HG03558 (cell line): ENCODE results near the gene FMOD.
"Not testable (repeated sequence)": the region's sequence is repeated elsewhere in the genome, so short reads cannot be mapped to it uniquely, and the experiment has no call there.

Experiments
- ATAC-seq: cut with Tn5 transposase; IDR thresholded peaks from one replicate; pipeline ENCODE4 v1.9.1; 2021; ENCODE audit warnings: moderate number of reproducible peaks; ENCODE audit not compliant: unreplicated experiment; ENCODE audit errors: extremely low read depth

FMOD gene

DNA sequence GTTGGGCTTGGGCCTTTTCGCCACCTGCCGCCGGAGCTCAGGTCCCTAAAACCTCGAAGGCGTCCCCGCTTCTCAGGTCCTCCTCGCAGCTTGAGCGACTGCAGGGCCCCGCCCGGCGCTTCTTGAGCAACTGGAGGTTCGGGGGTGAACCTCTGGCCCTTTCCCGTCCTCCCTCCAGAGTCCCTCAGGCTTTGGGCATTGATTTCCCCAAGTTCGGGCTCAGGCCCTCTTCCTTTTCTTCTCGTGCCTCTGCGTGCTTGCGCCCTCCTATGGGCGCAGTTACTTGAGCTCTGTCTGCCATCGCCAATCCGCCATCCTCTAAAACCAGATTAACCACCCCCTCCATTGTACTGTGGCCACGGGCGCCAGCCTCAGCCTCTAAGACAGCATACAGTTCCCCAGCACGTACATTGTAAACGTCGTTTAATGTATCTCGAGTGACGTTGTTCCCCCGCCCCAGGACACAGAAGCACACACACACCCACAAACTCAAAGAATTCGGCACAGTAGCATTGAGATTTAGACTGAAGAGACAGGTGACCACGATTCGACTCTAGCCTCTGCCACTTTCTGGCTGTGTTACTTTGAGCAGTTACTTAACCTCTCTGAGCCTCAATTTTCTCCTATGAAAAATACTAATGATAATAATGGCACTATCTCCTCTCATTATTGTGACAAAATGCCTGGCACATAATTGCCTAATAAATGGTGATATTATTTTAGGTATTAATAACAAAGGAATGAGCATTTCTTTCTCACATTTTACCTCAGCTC lies 23.1 kb downstream of the FMOD start:
- peak; percentile 7 for ATAC-seq

DNA sequence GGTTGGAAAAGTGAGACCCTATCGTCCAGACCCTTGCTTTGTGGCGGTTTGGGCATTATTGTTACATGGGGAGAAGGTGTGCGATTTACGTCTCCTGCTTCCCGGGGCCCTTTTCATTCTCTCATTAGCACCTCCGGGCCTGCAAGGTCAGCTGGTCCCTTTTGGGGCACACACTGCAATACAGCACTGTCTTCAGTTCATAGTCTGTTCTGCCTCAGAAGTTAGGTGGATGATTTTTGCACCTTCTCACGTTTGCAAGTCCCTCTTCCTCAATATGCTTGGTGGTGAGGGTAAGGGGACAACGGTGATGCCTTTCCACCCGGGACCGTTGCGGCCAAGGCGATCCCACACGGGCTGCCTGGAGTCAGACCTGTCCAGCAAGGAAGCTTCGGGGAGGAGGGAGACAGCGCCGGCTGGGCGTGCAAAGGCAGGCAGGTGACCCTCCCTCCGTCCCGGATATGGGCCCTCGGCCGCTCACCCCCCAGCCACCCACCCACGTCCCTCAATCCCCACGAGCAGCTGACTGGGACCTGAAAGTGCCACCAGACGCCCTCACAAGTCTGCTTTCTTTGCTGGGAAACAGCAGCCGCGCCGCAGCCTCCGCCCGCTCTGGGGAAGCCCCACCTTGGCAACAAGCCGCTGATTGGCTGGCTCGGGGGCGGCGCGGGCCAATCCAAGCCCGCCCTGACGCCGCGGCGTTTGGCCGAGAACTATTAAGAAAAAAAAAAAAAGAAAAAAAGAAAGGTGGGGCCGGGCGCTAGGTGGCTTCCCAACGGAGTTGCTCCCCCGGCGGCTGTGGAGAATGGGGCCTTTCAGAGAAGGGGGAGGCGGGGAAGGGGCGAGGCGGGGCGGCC lies 23.9 kb downstream of the FMOD start:
- peak; percentile 30 for ATAC-seq

DNA sequence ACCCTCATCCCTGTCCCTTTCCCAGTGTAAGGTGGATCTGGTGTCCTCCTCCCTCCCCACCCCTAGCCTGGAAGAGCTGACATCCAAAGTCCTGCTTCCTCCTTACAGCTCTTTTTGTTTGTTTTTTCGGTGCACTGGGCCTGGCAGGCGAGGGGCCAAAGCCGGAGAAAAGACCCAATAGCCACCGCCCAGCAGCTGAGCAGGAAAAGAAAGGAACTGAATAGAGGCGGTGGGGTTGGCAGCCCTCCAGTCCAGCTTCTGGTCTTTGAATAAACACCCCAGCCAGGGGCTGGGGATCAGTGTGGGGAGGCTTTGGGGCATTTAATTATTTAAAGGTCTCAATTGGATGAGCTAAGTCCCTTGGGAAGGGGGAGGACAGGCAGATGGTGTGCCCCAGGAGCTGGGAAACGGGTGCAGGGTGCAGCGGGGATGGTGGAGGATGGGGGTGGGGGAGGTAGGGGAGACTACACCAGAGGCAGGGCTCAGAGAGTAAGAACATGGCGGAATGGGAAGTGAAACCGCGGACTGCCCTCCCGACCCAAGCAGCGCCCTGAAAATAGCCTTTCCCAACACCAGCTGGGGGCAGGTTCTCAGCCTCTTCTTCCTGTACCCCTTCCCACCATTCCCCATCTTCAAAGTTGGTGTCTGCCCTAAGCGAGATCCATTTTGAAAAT lies 25.4 kb downstream of the FMOD start:
- no peak for ATAC-seq

DNA sequence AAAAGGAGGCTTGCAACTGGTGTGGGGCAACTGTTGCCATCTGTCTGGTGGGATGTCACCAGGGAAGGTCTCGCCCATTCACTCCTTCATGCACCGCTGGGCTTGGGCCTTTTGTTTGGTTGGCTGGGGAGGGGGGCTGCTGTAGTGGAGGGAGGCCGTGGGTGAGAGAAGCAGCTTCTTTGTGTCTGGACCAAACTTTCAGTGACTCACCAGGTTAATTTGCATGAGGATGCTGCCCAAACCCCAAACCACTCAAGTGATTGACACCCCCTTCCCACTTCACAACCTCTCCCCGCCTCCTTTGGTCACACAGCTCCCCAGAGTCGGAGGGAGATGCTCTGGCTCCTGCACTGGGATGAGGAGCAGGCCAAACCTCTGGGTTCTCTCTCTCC lies 25.9 kb downstream of the FMOD start:
- ATAC-seq: no peak

DNA sequence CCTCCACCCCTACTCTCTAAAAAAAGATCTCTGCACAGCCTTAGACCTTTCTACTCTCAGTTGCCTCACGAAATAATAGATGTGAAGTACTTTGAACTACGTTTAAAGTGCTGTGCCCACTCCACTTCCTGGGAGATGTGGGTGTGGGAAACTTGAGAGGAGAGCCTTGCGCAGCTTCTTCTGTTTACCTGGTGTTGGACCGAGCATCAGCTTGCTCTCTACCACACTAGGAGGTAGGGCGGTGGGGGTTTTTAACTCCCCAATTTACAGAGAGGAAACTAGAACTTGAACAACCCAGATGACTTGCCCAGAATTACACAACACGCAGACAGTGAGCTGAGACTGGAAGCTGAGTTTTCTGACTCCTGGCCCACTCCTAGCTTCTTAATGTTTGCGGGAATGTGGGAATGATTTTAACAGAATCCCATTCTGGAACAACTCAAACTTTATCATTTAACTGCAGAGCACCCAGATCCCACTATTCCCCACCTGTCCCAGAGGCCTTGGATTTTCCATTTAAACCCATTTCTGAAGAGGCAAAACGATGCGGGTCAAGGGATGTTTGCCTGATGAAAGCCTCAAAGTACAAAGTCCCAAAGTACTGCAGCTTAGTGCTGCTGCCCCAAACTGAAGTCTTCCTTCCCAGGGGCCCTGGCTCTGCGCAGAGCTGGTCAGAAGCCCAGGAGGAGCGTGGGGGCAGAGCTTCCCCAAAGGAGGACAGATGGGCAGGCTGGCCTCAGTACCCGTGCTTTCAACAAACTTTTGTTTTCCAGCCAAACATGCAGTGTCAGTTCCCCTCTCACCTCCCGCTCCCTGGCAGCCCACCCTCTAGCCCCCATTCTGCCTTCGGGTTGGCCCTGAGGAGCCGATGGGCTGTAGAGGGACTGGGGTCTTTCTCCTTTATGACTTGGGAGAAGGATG lies 26.6 kb downstream of the FMOD start:
- ATAC-seq: no peak

DNA sequence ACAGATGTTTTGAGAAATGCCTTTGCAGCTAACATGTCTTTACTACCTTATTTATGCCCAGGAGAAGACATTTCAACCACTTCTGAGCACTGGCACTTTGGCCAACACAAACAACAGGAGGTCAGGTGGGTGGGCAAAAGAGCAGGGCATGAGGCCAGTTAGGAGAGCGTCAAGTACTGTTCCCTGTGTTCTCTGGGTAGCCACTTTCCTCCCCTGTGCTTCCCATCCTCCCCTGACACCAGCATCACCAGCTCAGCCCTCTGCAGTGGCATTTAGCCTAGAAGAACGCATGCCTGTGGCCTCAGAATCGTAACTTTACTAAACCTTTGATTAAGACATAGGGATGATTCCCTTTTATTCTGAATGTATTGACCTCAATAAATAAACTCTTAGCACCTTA lies 27.3 kb downstream of the FMOD start:
- no peak for ATAC-seq

DNA sequence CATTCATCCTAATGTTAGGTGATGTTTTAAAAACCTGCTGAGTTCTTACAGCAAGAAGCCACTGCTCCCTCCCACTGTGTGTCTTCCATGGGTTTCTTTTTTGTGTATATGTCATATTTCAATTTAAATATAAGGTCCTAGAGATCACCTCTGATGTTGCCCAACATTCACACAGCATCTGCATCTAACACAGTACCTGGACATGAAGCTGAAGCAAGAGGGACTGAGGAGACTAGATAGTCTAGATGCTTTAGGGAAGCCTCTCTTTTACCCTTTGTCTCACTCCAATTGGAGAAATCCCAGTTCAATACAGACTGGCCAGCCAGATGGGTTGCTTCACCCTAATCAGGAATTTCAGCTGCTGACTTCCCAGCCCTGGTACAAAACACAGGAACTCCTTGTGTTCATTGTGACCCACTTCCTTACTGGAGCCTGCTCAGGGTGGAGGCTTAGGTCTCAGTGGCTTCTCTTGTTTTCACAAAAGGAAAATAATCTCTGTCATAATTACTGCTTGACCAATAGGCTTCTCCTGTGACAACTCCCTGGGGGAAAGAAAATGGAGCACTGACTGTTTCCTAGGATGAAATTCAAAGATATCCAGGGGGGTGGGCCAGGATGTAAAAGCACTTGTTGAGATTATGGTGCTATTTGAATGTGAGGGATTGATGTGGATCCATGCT lies 28.3 kb downstream of the FMOD start:
- no peak for ATAC-seq

DNA sequence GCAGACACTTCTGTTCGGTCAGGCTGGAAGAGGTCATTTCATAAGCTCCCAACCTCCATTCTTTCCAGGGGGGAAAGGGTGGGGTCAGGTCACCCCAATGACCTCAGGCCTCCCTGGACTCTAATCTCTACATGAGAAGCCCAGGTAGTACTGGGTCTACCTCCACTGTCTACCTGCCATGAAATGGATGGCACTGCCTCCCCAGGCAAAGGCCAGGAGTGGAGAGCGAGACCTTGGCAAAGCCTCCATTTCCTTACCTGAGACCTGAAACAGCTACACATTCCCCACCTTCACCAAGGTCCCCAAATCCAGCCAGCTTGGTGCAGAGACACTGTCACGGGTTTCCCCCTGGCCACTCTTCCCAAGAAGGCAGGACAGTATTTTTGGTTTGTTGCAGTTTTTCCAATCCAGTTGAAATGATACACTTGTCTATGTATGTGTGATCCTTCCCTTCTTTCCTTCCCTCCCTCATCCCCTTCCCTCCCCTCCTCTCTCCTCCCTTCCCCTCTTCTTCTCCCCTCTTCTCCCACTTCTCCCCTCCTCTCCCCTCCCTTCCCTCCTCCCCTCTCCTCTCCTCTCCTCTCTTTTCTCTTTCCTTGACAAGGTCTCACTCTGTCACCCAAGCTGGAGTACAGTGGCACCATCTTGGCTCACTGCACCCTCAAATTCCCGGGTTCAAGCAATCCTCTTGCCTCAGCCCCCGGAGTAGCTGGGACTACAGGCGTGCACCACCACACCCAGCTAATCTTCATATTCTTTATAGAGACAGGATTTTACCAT lies 29.5 kb downstream of the FMOD start:
- no peak for ATAC-seq

DNA sequence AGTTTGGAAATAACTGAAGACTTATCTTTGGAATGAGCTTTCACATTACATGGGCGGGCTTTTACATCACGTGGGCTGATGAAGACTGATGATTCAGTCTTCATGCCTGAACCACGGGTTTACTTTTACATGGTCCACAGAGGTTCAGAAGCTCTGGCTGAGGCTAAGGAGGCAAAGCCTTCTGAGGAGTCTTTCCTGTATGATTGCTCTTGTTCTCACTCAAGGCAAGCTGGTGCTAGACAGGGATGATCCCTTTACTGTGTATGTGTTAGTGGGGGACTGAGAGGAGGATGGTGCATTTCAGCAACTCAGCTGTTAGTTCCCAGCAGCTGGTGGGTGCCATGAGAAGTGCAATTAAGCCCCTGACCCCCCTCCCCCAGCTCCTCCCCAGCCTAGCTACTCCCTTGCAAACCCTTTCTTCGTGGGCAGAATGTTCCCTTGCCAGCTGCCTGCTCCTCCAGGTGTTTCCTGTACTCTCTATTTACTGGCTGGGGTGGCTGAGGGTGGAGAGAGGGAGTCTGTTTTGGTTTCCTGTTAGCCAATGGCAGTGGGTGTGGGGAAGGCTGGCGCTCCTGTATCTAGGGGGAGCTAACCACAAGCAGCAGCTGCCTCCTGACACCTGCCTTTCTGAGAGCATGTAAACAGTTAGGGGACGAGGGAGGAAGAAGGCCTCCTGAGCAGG lies 30.2 kb downstream of the FMOD start:
- peak; percentile 54 for ATAC-seq

DNA sequence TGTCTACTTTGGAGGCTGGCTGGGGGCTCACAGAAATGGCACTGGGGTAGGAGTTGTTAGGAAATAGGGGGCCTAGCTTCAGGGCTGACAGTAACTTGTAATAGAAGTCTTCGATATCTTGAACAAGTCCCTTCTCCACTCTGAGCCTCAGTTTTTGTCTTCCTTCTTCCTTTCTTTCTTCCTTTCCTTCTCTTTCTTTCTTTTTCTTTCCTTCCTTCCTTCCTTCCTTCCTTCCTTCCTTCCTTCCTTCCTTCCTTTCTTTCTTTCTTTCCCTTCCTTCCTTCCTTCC lies 32.7 kb downstream of the FMOD start:
- no peak for ATAC-seq

DNA sequence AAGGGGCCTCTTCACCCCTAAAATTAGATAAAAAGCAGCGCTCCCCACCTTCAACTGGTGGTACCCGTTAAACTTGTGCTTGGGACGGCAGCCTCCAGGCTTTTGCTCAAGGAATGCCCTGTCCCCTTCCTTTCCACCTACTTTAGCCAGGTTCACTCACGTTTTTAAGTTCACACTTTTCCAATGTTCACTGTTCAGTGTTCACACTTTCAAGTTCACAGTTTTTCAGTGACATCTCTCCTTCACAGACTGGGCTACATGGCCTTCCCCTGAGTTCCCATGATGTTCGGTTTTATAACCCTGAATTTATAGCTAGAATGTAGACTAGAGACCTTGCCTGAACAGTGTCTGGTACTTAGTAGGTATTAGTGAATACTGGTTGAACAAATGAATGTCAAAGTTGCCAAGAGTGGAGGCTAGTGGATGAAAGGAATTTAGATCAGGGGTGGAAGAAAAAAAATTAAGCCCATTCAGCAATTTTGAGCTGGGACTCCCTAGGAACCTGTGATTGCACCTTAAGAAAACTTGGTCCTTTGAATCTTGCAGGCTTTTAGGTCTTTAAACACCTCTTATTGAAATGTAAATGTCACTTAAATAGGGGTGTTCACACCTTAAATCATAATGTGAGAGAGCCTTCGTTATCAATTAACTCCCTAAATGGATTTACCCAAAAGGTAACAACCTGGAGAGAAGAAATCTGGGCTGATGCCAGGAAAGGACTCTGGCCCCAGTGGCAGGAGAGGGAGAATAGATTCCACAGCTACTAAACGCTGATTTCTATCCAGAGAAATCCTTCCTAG lies 33.3 kb downstream of the FMOD start:
- no peak for ATAC-seq

DNA sequence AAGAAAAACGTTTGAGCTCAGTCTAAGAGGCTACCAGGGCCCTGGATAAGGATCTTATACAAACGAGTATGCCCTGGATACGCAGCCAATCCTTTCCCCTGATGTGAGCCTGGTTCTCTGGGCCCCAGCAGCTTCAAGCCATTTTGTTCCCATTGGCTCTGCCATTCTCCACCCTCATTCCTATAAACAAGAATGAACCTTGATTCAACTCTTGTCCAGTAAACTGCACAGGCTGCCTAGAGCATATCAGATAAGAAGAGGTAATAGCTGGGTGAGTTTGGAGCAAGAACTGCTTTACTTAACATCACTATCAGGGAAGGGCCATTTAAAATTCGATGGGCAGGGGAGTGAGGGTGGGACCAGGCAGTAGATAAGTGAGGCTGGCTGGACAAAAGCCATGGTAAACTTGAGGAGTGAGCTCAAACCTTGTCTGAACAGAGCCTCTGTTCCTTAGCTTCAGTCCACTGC lies 34.3 kb downstream of the FMOD start:
- no peak for ATAC-seq

DNA sequence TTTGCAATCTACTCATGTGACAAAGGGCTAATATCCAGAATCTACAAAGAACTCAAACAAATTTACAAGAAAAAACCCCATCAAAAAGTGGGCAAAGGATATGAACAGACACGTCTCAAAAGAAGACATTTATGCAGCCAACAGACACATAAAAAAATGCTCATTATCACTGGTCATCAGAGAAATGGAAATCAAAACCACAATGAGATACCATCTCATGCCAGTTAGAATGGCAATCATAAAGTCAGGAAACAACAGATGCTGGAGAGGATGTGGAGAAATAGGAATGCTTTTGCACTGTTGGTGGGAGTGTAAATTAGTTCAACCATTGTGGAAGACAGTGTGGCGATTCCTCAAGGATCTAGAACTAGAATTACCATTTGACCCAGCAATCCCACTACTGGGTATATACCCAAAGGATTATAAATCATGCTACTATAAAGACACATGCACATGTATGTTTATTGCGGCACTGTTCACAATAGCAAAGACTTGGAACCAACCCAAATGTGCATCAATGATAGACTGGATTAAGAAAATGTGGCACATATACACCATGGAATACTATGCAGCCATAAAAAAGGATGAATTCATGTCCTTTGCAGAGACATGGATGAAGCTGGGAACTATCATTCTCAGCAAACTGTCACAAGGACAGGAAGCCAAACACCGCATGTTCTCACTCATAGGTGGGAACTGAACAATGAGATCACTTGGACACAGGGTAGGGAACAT lies 36.7 kb downstream of the FMOD start:
- ATAC-seq: not testable (repeated sequence)

DNA sequence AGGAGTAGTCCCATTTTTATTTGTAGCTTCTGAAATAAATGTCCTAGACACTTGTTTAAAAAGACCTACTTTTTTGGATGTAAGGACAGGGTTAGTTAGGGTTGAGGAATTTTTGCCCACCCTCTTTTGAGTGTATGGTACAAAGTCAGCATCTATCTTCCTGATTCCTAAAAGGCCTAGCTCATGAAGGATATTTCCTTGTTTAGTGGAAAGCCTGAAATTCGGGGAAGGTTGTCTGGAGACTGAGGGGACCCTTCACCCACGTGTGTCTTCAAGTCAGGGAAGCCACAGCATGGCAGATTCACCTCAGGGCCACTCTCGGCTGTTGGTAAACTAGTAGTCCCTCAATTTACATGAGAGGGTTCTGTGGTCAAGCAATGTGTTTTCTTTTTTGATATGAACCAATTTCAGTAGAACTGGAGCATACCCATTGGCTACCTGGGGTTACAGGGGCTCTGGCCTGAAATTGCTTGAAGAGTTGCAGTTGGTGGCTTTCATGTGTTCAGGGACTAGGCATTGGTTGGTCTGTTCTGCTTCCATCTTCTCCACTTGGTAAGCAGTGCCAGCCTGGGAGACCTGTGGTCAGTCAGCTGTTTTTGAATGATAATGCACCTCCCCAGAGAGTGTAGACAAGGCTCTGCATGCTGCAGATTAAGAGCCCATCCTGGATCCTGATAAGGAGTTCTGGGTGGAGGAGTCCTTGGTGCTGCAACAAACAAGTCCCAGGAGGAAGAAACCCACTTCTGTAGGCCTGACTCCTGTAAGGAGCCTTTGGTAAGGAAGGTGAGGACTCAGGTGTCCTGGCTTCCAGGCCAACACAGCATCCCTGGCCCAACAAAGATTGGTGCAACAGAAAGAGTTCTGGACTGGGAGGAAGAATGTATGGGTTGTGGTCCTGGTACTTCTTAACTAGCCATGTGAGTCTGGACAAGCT lies 39.3 kb downstream of the FMOD start:
- no peak for ATAC-seq

DNA sequence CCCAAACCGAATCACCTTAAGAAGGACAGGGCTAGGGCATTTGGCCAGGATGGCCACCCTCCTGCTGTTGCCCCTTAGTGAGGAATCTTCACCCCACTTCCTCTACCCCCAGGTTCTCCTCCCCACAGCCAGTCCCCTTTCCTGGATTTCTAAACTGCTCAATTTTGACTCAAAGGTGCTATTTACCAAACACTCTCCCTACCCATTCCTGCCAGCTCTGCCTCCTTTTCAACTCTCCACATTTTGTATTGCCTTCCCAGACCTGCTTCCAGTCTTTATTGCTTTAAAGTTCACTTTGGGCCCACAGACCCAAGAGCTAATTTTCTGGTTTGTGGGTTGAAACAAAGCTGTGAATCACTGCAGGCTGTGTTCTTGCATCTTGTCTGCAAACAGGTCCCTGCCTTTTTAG lies 42.0 kb downstream of the FMOD start:
- no peak for ATAC-seq
